Measurements from ENCODE around the gene AUP1.

- TF ChIP-seq CTCF (IDR thresholded peaks at IDR 0.05) (no peak), POLR2A (IDR thresholded peaks at IDR 0.05) (no peak)
Observed at GRCh38 chr2:74500578-74500946, 28.9 kb downstream of the AUP1 start.
